Testis (tissue), 2 donors: ENCODE measurements around the gene REC114.

ENCODE experiments used
- POLR2A ChIP-seq: fragments of 450-650 bp; IDR thresholded peaks from one replicate; pipeline ENCODE4 v1.6.1; 2017; ENCODE audit warnings: antibody characterized with exemption, mild to moderate bottlenecking, moderate library complexity
- TF ChIP-seq, protein P1 (sequence below), 3 experiments: fragments of 450-650 bp in 2 of 3; fragments of 200-600 bp in 1 of 3; sonication (generic) in 1 of 3; IDR thresholded peaks; one replicate each; pipeline ENCODE4 v1.5.1; 2016 to 2019; ENCODE audit warnings: antibody characterized with exemption in 3 of 3, mild to moderate bottlenecking in 2 of 3, moderate library complexity in 1 of 3

DNA sequence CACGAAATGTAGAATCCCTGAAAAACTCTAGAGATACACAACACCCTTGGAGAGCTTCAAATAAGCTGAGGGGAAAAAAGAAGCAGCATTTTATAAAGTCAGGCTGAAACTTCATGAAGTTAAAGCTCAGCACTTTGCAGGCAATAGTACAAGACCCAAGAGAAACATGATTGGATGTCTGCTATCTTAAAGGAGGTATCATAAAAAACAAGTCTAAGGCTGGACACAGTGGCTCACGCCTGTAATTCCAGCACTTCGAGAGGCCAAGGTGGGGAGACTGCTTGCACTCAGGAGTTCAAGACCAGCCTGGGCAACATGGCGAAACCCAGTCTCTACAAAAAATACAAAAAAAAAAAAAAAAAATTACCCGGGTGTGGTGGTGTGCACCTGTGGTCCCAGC, 147.3 kb downstream of the REC114 start:
- TF ChIP-seq, protein P1, sequence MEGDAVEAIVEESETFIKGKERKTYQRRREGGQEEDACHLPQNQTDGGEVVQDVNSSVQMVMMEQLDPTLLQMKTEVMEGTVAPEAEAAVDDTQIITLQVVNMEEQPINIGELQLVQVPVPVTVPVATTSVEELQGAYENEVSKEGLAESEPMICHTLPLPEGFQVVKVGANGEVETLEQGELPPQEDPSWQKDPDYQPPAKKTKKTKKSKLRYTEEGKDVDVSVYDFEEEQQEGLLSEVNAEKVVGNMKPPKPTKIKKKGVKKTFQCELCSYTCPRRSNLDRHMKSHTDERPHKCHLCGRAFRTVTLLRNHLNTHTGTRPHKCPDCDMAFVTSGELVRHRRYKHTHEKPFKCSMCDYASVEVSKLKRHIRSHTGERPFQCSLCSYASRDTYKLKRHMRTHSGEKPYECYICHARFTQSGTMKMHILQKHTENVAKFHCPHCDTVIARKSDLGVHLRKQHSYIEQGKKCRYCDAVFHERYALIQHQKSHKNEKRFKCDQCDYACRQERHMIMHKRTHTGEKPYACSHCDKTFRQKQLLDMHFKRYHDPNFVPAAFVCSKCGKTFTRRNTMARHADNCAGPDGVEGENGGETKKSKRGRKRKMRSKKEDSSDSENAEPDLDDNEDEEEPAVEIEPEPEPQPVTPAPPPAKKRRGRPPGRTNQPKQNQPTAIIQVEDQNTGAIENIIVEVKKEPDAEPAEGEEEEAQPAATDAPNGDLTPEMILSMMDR (IDR thresholded peaks at IDR 0.05): no peak
- no peak for TF ChIP-seq POLR2A
